Body of pancreas (tissue), 4 donors: ENCODE measurements around the gene GLYAT. TPM values are rescaled to one million over a fixed set of nuclear protein-coding genes. Genes with fewer than 3 reads are reported as not detected.

ENCODE experiments used
- ATAC-seq: fragments of 150-250 bp; one replicate; pipeline ENCODE4 v1.9.1; 2016
- DNase-seq, 4 donors: peaks; one replicate each; pipeline ENCODE4 v3.0.0-alpha.2; 2019
- H3K27ac ChIP-seq, 4 donors: fragments of 200-600 bp; sonication (generic); 1 replicate in 3 of 4; 2 replicates in 1 of 4; pipeline versions ENCODE4 v1.5.1 to v1.6.1; 2016 to 2019; ENCODE audit warnings: mild to moderate bottlenecking in 1 of 4, mixed read lengths in 1 of 4, moderate library complexity in 1 of 4
- H3K27me3 ChIP-seq, 2 donors: fragments of 200-600 bp; sonication (generic); one replicate each; pipeline ENCODE4 v1.6.0; 2016; ENCODE audit warnings: mild to moderate bottlenecking in 1 of 2
- H3K36me3 ChIP-seq, 2 donors: fragments of 200-600 bp; sonication (generic); replicated peaks in 1 of 2; 2 replicates each; pipeline ENCODE4 v1.5.1; 2016; ENCODE audit warnings: low read depth in 2 of 2; ENCODE audit not compliant: insufficient read depth in 1 of 2
- H3K4me1 ChIP-seq: fragments of 200-600 bp; sonication (generic); one replicate; pipeline ENCODE4 v1.6.0; 2016
- H3K4me3 ChIP-seq, 2 donors: fragments of 200-600 bp; sonication (generic); 1 replicate in 1 of 2; 2 replicates in 1 of 2; pipeline ENCODE4 v1.5.1; 2016 to 2019
- H3K9me3 ChIP-seq, 3 donors: fragments of 200-600 bp; sonication (generic); 1 replicate in 2 of 3; 2 replicates in 1 of 3; pipeline ENCODE4 v1.5.1; 2016
- POLR2A ChIP-seq, 3 donors: fragments of 450-650 bp; IDR thresholded peaks; one replicate each; pipeline ENCODE4 v1.6.1; 2016; ENCODE audit warnings: antibody characterized with exemption in 3 of 3, mild to moderate bottlenecking in 2 of 3
- WGBS, 2 donors: methylation state at CpG; one replicate each; pipeline ENCODE4 v1.1.5; 2017; 5-methylcytosine and 5-hydroxymethylcytosine counted together
- intact Hi-C: fragments of 100-400 bp; cut with DNase I; formaldehyde crosslinking; loops from one replicate; pipeline ENCODE4 v1.15.1; 2023
- total RNA-seq, 2 donors: library from RNA; depleted of rRNA; stranded (reverse); fragments of >200 nt; gene quantifications; one replicate each; pipeline ENCODE4 v1.1.0, GENCODE V29; 2016
- TF ChIP-seq, protein P1 (sequence below), 7 experiments: fragments of 450-650 bp in 4 of 7; fragments of 200-600 bp in 3 of 7; sonication (generic) in 3 of 7; IDR thresholded peaks; one replicate each; pipeline ENCODE4 v1.5.1; 2016 to 2019; ENCODE audit warnings: antibody characterized with exemption in 7 of 7

The GLYAT gene
- total RNA-seq, 2 donors from 2014 or later = 0.99 TPM; not detected in 1

DNA sequence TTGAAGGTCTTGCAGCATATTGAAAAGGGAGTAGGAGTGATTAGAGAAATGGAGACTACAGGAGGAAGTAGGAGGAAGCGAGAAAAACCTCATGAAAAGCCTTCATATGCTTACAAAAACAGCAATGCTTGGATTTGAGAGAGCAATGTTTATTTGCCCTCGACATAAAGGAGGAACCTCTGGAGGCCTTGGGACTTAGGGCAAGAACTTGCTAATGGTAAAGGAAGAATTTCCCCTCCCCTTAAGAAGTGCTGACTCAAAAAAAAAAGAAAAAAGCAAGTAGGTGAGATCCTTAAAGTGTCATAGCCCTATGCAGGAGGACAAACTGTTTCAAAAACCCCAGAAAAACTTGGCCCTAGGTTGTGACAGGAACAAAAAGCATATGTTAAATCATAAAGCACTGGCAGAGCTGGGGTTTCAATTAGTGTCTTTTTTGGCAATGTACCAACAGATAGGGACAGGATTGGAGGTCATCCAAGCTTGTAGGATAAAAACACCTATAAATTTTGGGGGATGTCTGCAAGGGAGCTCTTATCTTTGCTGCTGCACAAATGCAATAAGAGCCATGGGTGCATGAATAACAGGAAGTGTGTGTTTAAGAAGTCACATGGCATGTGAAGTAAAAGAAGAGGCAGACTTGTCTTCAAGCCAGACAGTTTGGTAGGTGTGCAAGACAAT lies 4.9 kb downstream of the GLYAT start:
- Histone ChIP-seq H3K9me3 (no peaks in the 10 kb centered on the region), H3K27me3 (no peaks in the 10 kb centered on the region), H3K27ac (no peak overlapping the region), H3K4me3 (no peak overlapping the region), H3K36me3 (no peaks in the 10 kb centered on the region), H3K4me1 (peaks cover 9% of the 10 kb centered on the region)
- TF ChIP-seq POLR2A (IDR thresholded peaks at IDR 0.05) = no peak
- TF ChIP-seq, protein P1, sequence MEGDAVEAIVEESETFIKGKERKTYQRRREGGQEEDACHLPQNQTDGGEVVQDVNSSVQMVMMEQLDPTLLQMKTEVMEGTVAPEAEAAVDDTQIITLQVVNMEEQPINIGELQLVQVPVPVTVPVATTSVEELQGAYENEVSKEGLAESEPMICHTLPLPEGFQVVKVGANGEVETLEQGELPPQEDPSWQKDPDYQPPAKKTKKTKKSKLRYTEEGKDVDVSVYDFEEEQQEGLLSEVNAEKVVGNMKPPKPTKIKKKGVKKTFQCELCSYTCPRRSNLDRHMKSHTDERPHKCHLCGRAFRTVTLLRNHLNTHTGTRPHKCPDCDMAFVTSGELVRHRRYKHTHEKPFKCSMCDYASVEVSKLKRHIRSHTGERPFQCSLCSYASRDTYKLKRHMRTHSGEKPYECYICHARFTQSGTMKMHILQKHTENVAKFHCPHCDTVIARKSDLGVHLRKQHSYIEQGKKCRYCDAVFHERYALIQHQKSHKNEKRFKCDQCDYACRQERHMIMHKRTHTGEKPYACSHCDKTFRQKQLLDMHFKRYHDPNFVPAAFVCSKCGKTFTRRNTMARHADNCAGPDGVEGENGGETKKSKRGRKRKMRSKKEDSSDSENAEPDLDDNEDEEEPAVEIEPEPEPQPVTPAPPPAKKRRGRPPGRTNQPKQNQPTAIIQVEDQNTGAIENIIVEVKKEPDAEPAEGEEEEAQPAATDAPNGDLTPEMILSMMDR (IDR thresholded peaks at IDR 0.05) = no peak
- 43 to 55% methylated on average over 2 of the region's 2 CpGs for WGBS, 2 donors
- intact Hi-C loops = no loop called here
- no peak for DNase-seq
- no peak for ATAC-seq

DNA sequence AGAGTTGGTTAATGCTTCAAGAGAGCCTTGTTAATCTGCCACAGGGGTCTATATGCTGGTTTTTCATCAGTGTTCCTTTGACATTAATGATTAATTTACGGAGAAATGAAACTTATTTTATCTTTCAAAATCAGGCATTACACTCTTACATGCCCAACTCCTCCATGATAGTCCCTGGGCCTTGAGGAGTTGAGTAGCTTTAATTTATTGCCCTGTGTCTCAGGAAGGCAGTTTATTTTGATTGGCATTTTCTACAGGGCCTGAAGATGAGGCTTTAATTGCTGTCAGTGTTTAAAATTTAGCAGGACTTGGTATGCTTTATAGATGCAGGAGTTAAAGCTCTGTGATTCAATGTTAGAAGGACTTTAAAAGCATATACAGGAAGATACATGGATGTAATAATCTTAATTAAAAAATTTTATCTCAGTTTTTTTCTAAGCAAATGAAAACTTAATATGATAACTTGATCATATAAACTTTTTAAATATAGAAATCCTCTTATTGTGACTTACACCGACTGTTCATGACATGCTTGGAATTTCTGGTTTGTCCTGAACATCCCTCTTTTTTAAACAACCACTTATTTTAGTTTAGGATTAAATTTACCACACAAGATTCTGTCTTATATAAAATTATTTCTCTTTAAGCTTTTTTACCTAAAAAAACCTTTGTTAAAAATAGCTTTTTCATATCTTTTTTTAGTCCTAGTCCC lies 12.2 kb downstream of the GLYAT start:
- WGBS, 2 donors = 69 to 84% methylated on average over 2 of the region's 2 CpGs
- intact Hi-C loops = no loop called here
- no peak for ATAC-seq

DNA sequence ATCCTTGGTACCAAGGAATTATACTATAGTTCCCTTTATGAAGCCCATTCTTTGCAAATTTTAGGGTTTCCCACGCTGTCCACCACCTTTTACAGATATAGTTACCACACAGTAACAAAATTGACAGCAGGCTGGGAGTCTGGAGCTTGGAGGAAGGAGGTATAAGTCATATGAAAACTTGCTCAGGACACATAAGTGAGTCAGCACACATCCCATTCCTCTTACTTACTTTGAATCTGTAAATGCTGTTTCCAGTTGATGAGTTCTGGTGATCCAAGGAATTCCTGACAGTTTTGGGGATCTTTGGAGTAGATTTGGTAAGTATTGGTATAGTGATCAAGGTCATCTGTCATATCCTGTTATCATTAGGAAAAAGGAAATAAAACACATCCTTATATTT lies 19.2 kb downstream of the GLYAT start:
- no peaks in the 10 kb centered on the region for H3K9me3 ChIP-seq
- no peaks in the 10 kb centered on the region for H3K4me1 ChIP-seq
- DNase-seq = no peak
- TF ChIP-seq POLR2A (IDR thresholded peaks at IDR 0.05) = no peak
- TF ChIP-seq, protein P1 (IDR thresholded peaks at IDR 0.05) = no peak
- H3K27ac ChIP-seq = no peak overlapping the region
- no peak overlapping the region for H3K4me3 ChIP-seq
- no peaks in the 10 kb centered on the region for H3K27me3 ChIP-seq
- WGBS, 2 donors = 40 to 50% methylated on average over 1 of the region's 1 CpG
- H3K36me3 ChIP-seq = no peaks in the 10 kb centered on the region
- intact Hi-C loops = no loop called here
- ATAC-seq = no peak

More for the DNA sequence above, 12.2 kb downstream of the GLYAT start:
- H3K27me3 ChIP-seq = no peaks in the 10 kb centered on the region
- no peak overlapping the region for H3K27ac ChIP-seq
- TF ChIP-seq POLR2A (IDR thresholded peaks at IDR 0.05) = no peak
- TF ChIP-seq, protein P1 (IDR thresholded peaks at IDR 0.05) = no peak
- no peak overlapping the region for H3K4me3 ChIP-seq
- no peaks in the 10 kb centered on the region for H3K4me1 ChIP-seq
- DNase-seq = no peak
- no peaks in the 10 kb centered on the region for H3K36me3 ChIP-seq
- H3K9me3 ChIP-seq = no peaks in the 10 kb centered on the region

DNA sequence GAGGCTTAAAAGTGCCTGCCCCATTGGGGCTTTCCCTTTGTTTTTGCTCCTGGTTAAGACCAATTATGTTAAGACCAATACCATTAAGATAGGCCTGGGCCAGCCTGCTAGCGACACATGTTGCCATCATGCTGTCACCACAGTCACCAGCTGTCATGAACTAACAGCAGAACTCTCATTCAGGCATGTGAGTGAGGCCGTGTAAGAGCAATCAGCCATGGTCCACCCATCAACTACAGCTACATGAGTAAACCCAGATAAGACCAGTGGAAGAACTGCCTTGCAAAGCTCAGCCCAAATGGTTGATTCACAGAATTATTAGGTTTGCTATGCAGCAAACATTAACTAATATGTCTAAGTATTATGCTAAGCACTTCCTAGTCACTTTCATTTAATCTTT lies 19.9 kb downstream of the GLYAT start:
- H3K9me3 ChIP-seq = no peaks in the 10 kb centered on the region
- intact Hi-C loops = no loop called here
- H3K36me3 ChIP-seq = no peaks in the 10 kb centered on the region
- 79 to 83% methylated on average over 1 to 2 of the region's 2 CpGs for WGBS, 2 donors
- DNase-seq = no peak
- no peak overlapping the region for H3K4me3 ChIP-seq
- no peak for ATAC-seq
- no peak overlapping the region for H3K27ac ChIP-seq
- TF ChIP-seq POLR2A (IDR thresholded peaks at IDR 0.05) = no peak
- TF ChIP-seq, protein P1 (IDR thresholded peaks at IDR 0.05) = no peak
- no peaks in the 10 kb centered on the region for H3K4me1 ChIP-seq
- no peaks in the 10 kb centered on the region for H3K27me3 ChIP-seq
